Measurements from ENCODE around the gene DNAH2. TPM values are rescaled to one million over a fixed set of nuclear protein-coding genes. Genes with fewer than 3 reads are reported as not detected.

DNAH2 gene
- total RNA-seq, 1 donor: under 0.01 TPM

- Histone ChIP-seq H3K9me3 (ENCODE audit: low read depth, low read length) (no peaks in the 10 kb centered on the region), H3K4me1 (ENCODE audit: insufficient read depth, low read length) (peaks cover 53% of the 10 kb centered on the region), H3K4me3 (ENCODE audit: low read length) (no peak overlapping the region)
These were observed 162.7 kb downstream of the DNAH2 start for GRCh38 chr17:7880076-7880868.

GRCh38 chr17:7881276-7882054 is 163.9 kb downstream of the DNAH2 start:
- H3K27me3 ChIP-seq (ENCODE audit: insufficient read depth, low read length): no peaks in the 10 kb centered on the region
- H3K4me1 ChIP-seq (ENCODE audit: insufficient read depth, low read length): peaks cover 53% of the 10 kb centered on the region
- H3K4me3 ChIP-seq (ENCODE audit: low read length): no peak overlapping the region
- no peaks in the 10 kb centered on the region for H3K9me3 ChIP-seq (ENCODE audit: low read depth, low read length)

More at GRCh38 chr17:7880076-7880868, 162.7 kb downstream of the DNAH2 start:
- H3K27me3 ChIP-seq (ENCODE audit: insufficient read depth, low read length): no peaks in the 10 kb centered on the region

GRCh38 chr17:7882068-7882467 is 164.5 kb downstream of the DNAH2 start:
- H3K4me1 ChIP-seq (ENCODE audit: insufficient read depth, low read length): peaks cover 57% of the 10 kb centered on the region
- H3K27me3 ChIP-seq (ENCODE audit: insufficient read depth, low read length): no peaks in the 10 kb centered on the region
- no peak overlapping the region for H3K4me3 ChIP-seq (ENCODE audit: low read length)
- H3K9me3 ChIP-seq (ENCODE audit: low read depth, low read length): no peaks in the 10 kb centered on the region

GRCh38 chr17:7882629-7883028 is 165.1 kb downstream of the DNAH2 start:
- Histone ChIP-seq H3K9me3 (ENCODE audit: low read depth, low read length) (no peaks in the 10 kb centered on the region), H3K4me3 (ENCODE audit: low read length) (no peak overlapping the region), H3K27me3 (ENCODE audit: insufficient read depth, low read length) (no peaks in the 10 kb centered on the region), H3K4me1 (ENCODE audit: insufficient read depth, low read length) (peaks cover 60% of the 10 kb centered on the region)

Other genes with a start within 250 kb of the DNAH2 start
- gene ZBTB4, start 238.1 kb upstream of the DNAH2 start, total RNA-seq: 30.9 TPM
- not detected for gene SLC35G6, start 236.3 kb upstream of the DNAH2 start, total RNA-seq
- gene POLR2A, start 233.4 kb upstream of the DNAH2 start, total RNA-seq: 174 TPM
- 14.4 TPM for gene TNFSF12, start 168.7 kb upstream of the DNAH2 start, total RNA-seq
- 44.9 TPM for gene TNFSF13, start 159.0 kb upstream of the DNAH2 start, total RNA-seq
- gene SENP3, start 155.8 kb upstream of the DNAH2 start, total RNA-seq: 33.1 TPM
- 147 TPM for gene CD68, start 138.1 kb upstream of the DNAH2 start, total RNA-seq
- 48.0 TPM for gene MPDU1, start 133.9 kb upstream of the DNAH2 start, total RNA-seq
- gene SOX15, start 127.7 kb upstream of the DNAH2 start, total RNA-seq: 0.52 TPM
- gene FXR2, start 102.8 kb upstream of the DNAH2 start, total RNA-seq: 7.7 TPM
- 28.3 TPM for gene SAT2, start 89.9 kb upstream of the DNAH2 start, total RNA-seq
- gene SHBG, start 87.6 kb upstream of the DNAH2 start, total RNA-seq: not detected
- not detected for gene ATP1B2, start 66.8 kb upstream of the DNAH2 start, total RNA-seq
- gene TP53, start 30.3 kb upstream of the DNAH2 start, total RNA-seq: 9.9 TPM
- 3.6 TPM for gene WRAP53, start 29.3 kb upstream of the DNAH2 start, total RNA-seq
- gene EFNB3, start 12.5 kb upstream of the DNAH2 start, total RNA-seq: not detected
- gene KDM6B, start 116.5 kb downstream of the DNAH2 start, total RNA-seq: 88.1 TPM
- 8.5 TPM for gene TMEM88, start 137.3 kb downstream of the DNAH2 start, total RNA-seq
- gene NAA38, start 139.8 kb downstream of the DNAH2 start, total RNA-seq: 14.0 TPM
- gene CYB5D1, start 140.3 kb downstream of the DNAH2 start, total RNA-seq: 8.8 TPM
- gene CHD3, start 171.0 kb downstream of the DNAH2 start, total RNA-seq: 96.4 TPM
- 2.4 TPM for gene RNF227, start 198.5 kb downstream of the DNAH2 start, total RNA-seq
- gene KCNAB3, start 212.1 kb downstream of the DNAH2 start, total RNA-seq: 1.2 TPM
- 21.4 TPM for gene TRAPPC1, start 214.2 kb downstream of the DNAH2 start, total RNA-seq
- gene CNTROB, start 214.5 kb downstream of the DNAH2 start, total RNA-seq: 9.2 TPM